Endothelial cell of umbilical vein (primary cell): Measurements from ENCODE around the gene RHOB. TPM values are rescaled to one million over a fixed set of nuclear protein-coding genes. Genes with fewer than 3 reads are reported as not detected.

Source experiments
- BruUV-seq: library from RNA; stranded (reverse); fragments of 400-500 nt; replicated peaks from 2 replicates; lab custom pipeline; 2021; lab: Mats Ljungman, UMichigan
- CTCF ChIA-PET: fragments of 300-600, 350-600 bp; sonication (Branson Sonifier 250); formaldehyde crosslinking; loops from one replicate; lab custom pipeline; 2021; ENCODE audit warnings: antibody characterized with exemption, inconsistent platforms; lab: Charles Lee
- POLR2A ChIA-PET: fragments of 300-600, 350-600 bp; sonication (Branson Sonifier 250); formaldehyde crosslinking; loops from one replicate; lab custom pipeline; 2021; ENCODE audit warnings: antibody characterized with exemption, inconsistent platforms; lab: Charles Lee
- DNase-seq: peaks from one replicate; pipeline ENCODE4 v3.0.0-alpha.2; 2011; ENCODE audit warnings: low read depth, low spot score
- FAIRE-seq: peaks from 2 replicates; lab custom pipeline; 2011; peaks lifted over from hg19 to GRCh38; lab: Jason Lieb, UNC
- H2AFZ ChIP-seq: 2 replicates; pipeline ENCODE4 v1.6.0; 2012; ENCODE audit warnings: low read depth, low read length, control low read depth, inconsistent platforms
- H3K27ac ChIP-seq: 2 replicates; pipeline ENCODE4 v1.5.1; 2011; ENCODE audit warnings: low read depth, mild to moderate bottlenecking, control low read depth, low read length, moderate library complexity; ENCODE audit not compliant: insufficient read depth
- H3K27me3 ChIP-seq, 2 experiments: 2 replicates each; pipeline versions ENCODE4 v1.6.0 to v1.6.1; 2011; ENCODE audit warnings: low read length in 2 of 2, mixed read lengths in 1 of 2; ENCODE audit not compliant: control insufficient read depth in 2 of 2, insufficient read depth in 2 of 2
- H3K36me3 ChIP-seq, 2 experiments: 2 replicates in 1 of 2; 3 replicates in 1 of 2; pipeline ENCODE4 v1.5.1; 2011; ENCODE audit warnings: low read length in 2 of 2, mild to moderate bottlenecking in 1 of 2, moderate library complexity in 1 of 2; ENCODE audit not compliant: control insufficient read depth in 2 of 2, insufficient read depth in 2 of 2; ENCODE audit errors: extremely low read depth in 1 of 2
- H3K4me1 ChIP-seq: 3 replicates; pipeline ENCODE4 v1.5.1; 2011; ENCODE audit warnings: mild to moderate bottlenecking, low read length; ENCODE audit not compliant: control insufficient read depth, insufficient read depth; ENCODE audit errors: extremely low read depth
- H3K4me2 ChIP-seq: 2 replicates; pipeline ENCODE4 v1.6.1; 2011; ENCODE audit warnings: low read length, control low read depth, mixed read lengths; ENCODE audit not compliant: insufficient read depth
- H3K4me3 ChIP-seq, 3 experiments: fragments of 200-600 bp in 1 of 3; sonication (generic), shearing (Covaris generic) in 1 of 3; replicated peaks in 1 of 3; 2 replicates each; pipeline ENCODE4 v1.5.1; 2011 to 2016; ENCODE audit warnings: control low read depth in 3 of 3, low read length in 3 of 3, mild to moderate bottlenecking in 2 of 3, inconsistent platforms in 1 of 3, low read depth in 1 of 3, moderate library complexity in 1 of 3; ENCODE audit not compliant: insufficient read depth in 1 of 3
- H3K79me2 ChIP-seq: 2 replicates; pipeline ENCODE4 v1.6.0; 2012; ENCODE audit warnings: low read length, inconsistent platforms; ENCODE audit not compliant: control insufficient read depth, insufficient read depth
- H3K9ac ChIP-seq: replicated peaks from 2 replicates; pipeline ENCODE3; 2011; ENCODE audit warnings: low read length, control low read depth; ENCODE audit not compliant: insufficient read depth; ENCODE audit errors: extremely low read depth
- H3K9me1 ChIP-seq: replicated peaks from 3 replicates; pipeline ENCODE4 v1.6.0; 2011; ENCODE audit warnings: mild to moderate bottlenecking, low read length; ENCODE audit not compliant: control insufficient read depth, insufficient read depth; ENCODE audit errors: extremely low read depth
- H3K9me3 ChIP-seq: replicated peaks from 2 replicates; pipeline ENCODE4 v1.5.1; 2012; ENCODE audit warnings: low read length, inconsistent platforms; ENCODE audit not compliant: control insufficient read depth, insufficient read depth
- H4K20me1 ChIP-seq: replicated peaks from 2 replicates; pipeline ENCODE3; 2011; ENCODE audit warnings: mild to moderate bottlenecking, low read length; ENCODE audit not compliant: control insufficient read depth, insufficient read depth; ENCODE audit errors: extremely low read depth
- EZH2 ChIP-seq: IDR thresholded peaks from 2 replicates; pipeline ENCODE4 v1.6.1; 2012; ENCODE audit warnings: borderline replicate concordance, low read depth, mild to moderate bottlenecking, moderate library complexity, low read length, inconsistent platforms; ENCODE audit not compliant: severe bottlenecking
- FOS ChIP-seq: IDR thresholded peaks from 2 replicates; pipeline ENCODE4 v1.6.1; 2011; ENCODE audit warnings: mild to moderate bottlenecking, low read length, moderate library complexity, borderline replicate concordance; ENCODE audit not compliant: insufficient read depth
- GATA2 ChIP-seq: IDR thresholded peaks from 2 replicates; pipeline ENCODE4 v1.7.0; 2011; ENCODE audit warnings: low read depth, mild to moderate bottlenecking, moderate library complexity, mixed read lengths, low read length; ENCODE audit not compliant: insufficient read length, insufficient read depth
- JUN ChIP-seq: IDR thresholded peaks from 2 replicates; pipeline ENCODE4 v1.6.1; 2011; ENCODE audit warnings: borderline replicate concordance, low read depth; ENCODE audit not compliant: insufficient read length, insufficient read depth
- MYC ChIP-seq: IDR thresholded peaks from one replicate; pipeline ENCODE4 v1.6.1; 2011; ENCODE audit warnings: mild to moderate bottlenecking, low read depth, low read length
- POLR2A ChIP-seq: IDR thresholded peaks from 2 replicates; pipeline ENCODE4 v1.6.1; 2012; ENCODE audit warnings: low read depth, mild to moderate bottlenecking, control low read depth, low read length
- POLR2AphosphoS5 ChIP-seq: IDR thresholded peaks from 2 replicates; pipeline ENCODE4 v1.6.1; 2012; ENCODE audit warnings: low read depth, mild to moderate bottlenecking, control low read depth, low read length, moderate library complexity; ENCODE audit not compliant: insufficient read depth
- dilution Hi-C: fragments of 300-500 bp; cut with MboI; formaldehyde crosslinking; loops from one replicate; pipeline ENCODE4 v1.15.0; 2019; ENCODE audit warnings: low sequenced_read_pairs; ENCODE audit not compliant: extremely low pct_ligation_motif_present
- intact Hi-C: fragments of 100-400 bp; cut with micrococcal nuclease; formaldehyde crosslinking; loops from one replicate; pipeline ENCODE4 v1.10.0; 2022
- polyA plus RNA-seq, 4 experiments: library from polyadenylated mRNA; depleted of rRNA in 3 of 4; stranded (reverse) in 3 of 4; unstranded in 1 of 4; fragments of >200 nt; gene quantifications; 2 replicates each; pipeline versions ENCODE4 v1.2.1 to v1.2.3, GENCODE V29; 2011 to 2012; ENCODE audit warnings: missing spikeins in 1 of 4
- total RNA-seq: library from RNA; stranded (reverse); gene quantifications from 2 replicates; pipeline ENCODE4 v1.2.3, GENCODE V29; 2021
- TF ChIP-seq, protein P1 (sequence below), 2 donors: IDR thresholded peaks; 1 replicate in 1 of 2; 2 replicates in 1 of 2; pipeline ENCODE4 v1.5.1; 2011; ENCODE audit warnings: low read length in 2 of 2, mild to moderate bottlenecking in 2 of 2, moderate library complexity in 2 of 2, control low read depth in 1 of 2, inconsistent platforms in 1 of 2, low read depth in 1 of 2; ENCODE audit not compliant: insufficient read depth in 1 of 2; ENCODE audit errors: extremely low read depth in 1 of 2
- TF ChIP-seq, protein P2 (sequence below): IDR thresholded peaks from 2 replicates; pipeline ENCODE4 v1.6.1; 2011; ENCODE audit not compliant: insufficient read depth, insufficient read length

Gene RHOB
- total and polyA plus RNA-seq, 2 donors (not counting 3 experiments of a cell fraction or from before 2014, with no cell fraction given): 830 to 1,101 TPM

DNA sequence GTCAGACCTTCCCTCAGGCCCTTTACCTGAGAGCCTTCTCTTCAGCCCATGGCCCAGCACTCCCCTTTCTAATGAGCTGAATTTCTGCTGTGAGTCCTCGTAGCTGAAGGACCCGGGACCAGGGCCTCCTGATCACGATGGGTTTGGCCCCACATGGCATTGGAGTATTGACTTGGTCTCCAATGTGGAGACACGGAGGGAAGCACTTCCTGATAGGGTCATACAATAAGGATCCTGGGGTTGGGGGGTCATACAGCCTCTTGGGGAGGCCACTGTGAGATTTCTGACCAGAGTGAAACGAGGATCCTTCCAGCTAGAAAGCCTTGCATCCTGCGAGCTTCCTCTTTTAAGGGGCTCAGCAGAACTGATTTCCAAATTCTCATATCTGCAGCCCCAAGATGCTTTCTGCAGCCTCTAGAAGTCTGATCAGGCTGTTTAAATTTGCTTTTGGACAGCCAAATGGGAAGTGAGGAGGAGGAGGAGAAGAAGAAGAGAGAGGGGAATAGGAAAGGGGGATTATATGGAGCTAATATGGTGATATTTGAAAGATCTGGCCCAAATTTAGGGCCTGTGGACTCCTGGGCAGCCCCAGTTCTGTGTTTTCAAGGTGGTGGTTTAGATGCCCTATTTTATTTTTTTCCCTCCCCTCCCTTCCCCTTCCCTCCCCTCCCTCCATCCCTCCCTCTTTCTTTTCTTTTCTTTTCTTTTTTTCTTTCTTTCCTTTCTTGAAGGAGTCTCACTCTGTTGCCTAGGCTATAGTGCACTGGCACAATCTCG, 38.9 kb downstream of the RHOB start:
- intact Hi-C loops (no loop called here), dilution Hi-C loops (no loop called here)
- Histone ChIP-seq H4K20me1 (no peaks in the 10 kb centered on the region), H3K79me2 (no peaks in the 10 kb centered on the region), H3K9ac (no peak overlapping the region), H3K9me1 (no peaks in the 10 kb centered on the region), H3K4me3 (no peak overlapping the region), H3K4me1 (peaks cover 8% of the 10 kb centered on the region), H3K27ac (no peak overlapping the region), H3K4me2 (no peak overlapping the region), H2AFZ (no peak overlapping the region), H3K9me3 (no peaks in the 10 kb centered on the region), H3K36me3 (no peaks in the 10 kb centered on the region), H3K27me3 (no peaks in the 10 kb centered on the region)
- POLR2A ChIA-PET: no interaction called here
- TF ChIP-seq, protein P1, sequence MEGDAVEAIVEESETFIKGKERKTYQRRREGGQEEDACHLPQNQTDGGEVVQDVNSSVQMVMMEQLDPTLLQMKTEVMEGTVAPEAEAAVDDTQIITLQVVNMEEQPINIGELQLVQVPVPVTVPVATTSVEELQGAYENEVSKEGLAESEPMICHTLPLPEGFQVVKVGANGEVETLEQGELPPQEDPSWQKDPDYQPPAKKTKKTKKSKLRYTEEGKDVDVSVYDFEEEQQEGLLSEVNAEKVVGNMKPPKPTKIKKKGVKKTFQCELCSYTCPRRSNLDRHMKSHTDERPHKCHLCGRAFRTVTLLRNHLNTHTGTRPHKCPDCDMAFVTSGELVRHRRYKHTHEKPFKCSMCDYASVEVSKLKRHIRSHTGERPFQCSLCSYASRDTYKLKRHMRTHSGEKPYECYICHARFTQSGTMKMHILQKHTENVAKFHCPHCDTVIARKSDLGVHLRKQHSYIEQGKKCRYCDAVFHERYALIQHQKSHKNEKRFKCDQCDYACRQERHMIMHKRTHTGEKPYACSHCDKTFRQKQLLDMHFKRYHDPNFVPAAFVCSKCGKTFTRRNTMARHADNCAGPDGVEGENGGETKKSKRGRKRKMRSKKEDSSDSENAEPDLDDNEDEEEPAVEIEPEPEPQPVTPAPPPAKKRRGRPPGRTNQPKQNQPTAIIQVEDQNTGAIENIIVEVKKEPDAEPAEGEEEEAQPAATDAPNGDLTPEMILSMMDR (IDR thresholded peaks at IDR 0.05; ENCODE audit: extremely low read depth in 1 of 2, insufficient read depth in 1 of 2, low read depth in 1 of 2, low read length in 2 of 2): no peak
- no peak for TF ChIP-seq POLR2AphosphoS5
- TF ChIP-seq EZH2: no peak
- TF ChIP-seq GATA2: no peak
- TF ChIP-seq MYC: no peak
- no peak for TF ChIP-seq POLR2A
- no peak for TF ChIP-seq JUN
- TF ChIP-seq, protein P2, sequence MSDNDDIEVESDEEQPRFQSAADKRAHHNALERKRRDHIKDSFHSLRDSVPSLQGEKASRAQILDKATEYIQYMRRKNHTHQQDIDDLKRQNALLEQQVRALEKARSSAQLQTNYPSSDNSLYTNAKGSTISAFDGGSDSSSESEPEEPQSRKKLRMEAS: no peak
- TF ChIP-seq FOS: no peak
- DNase-seq (no peak), FAIRE-seq (no peak)
- CTCF ChIA-PET: interaction anchor here (0.8 to 1.4 kb wide), 3 partner anchors 9 to 74 kb away, joined by 3 to 5 read pairs (median 3); no protein-coding TSS in a partner anchor
- no TSS peak for BruUV-seq
